Activated CD8-positive, alpha-beta memory T cell treated with anti-CD3 and anti-CD28 coated beads for 1 hour (primary cell): ENCODE results near the gene SLC13A5.
"Not testable (repeated sequence)": the region's sequence is repeated elsewhere in the genome, so short reads cannot be mapped to it uniquely, and the experiment has no call there.

ENCODE experiments used
- DNase-seq, 2 donors: peaks; one replicate each; pipeline ENCODE4 v3.0.0-alpha.2; 2020; ENCODE audit warnings: low read depth in 1 of 2; ENCODE audit errors: extremely low read depth in 1 of 2

SLC13A5 gene

GRCh38 chr17:6666557-6666956 is 46.6 kb downstream of the SLC13A5 start:
- DNase-seq: no peak

GRCh38 chr17:6666077-6666521 is 47.1 kb downstream of the SLC13A5 start:
- DNase-seq: no peak

- not testable (repeated sequence) for DNase-seq
Observed at GRCh38 chr17:6663200-6663599, 50.0 kb downstream of the SLC13A5 start.

GRCh38 chr17:6661464-6661848 is 51.7 kb downstream of the SLC13A5 start:
- no peak for DNase-seq

- no peak for DNase-seq
Observed at GRCh38 chr17:6660805-6661463, 52.2 kb downstream of the SLC13A5 start.

- no peak for DNase-seq
Observed at GRCh38 chr17:6660101-6660500, 53.1 kb downstream of the SLC13A5 start.

GRCh38 chr17:6658411-6658810 is 54.8 kb downstream of the SLC13A5 start:
- not testable (repeated sequence) for DNase-seq

- no peak for DNase-seq
Observed at GRCh38 chr17:6657633-6658287, 55.4 kb downstream of the SLC13A5 start.

GRCh38 chr17:6656797-6657632 is 56.2 kb downstream of the SLC13A5 start:
- peak; percentile 36 for DNase-seq

- not testable (repeated sequence) for DNase-seq
Observed at GRCh38 chr17:6655732-6656361, 57.3 kb downstream of the SLC13A5 start.

GRCh38 chr17:6654841-6655731 is 58.1 kb downstream of the SLC13A5 start:
- DNase-seq: no peak

GRCh38 chr17:6651919-6652452 is 61.2 kb downstream of the SLC13A5 start:
- DNase-seq: no peak

GRCh38 chr17:6651354-6651918 is 61.7 kb downstream of the SLC13A5 start, which contains the start of the genes C17orf100 and MED31:
Gene C17orf100, plus strand, starts transcription at chr17:6651762. Its CDS starts 152 bp downstream, at chr17:6651914.
Gene MED31, minus strand, starts transcription at chr17:6651605. Its CDS starts 77 bp downstream, at chr17:6651528.
- peak; percentile 84 to 91 for DNase-seq

- DNase-seq: no peak
Observed at GRCh38 chr17:6648181-6648580, 65.0 kb downstream of the SLC13A5 start.

- DNase-seq: no peak
Observed at GRCh38 chr17:6643451-6644125, 69.6 kb downstream of the SLC13A5 start.

GRCh38 chr17:6642592-6642991 is 70.6 kb downstream of the SLC13A5 start:
- no peak for DNase-seq

GRCh38 chr17:6641247-6641863 is 71.8 kb downstream of the SLC13A5 start:
- no peak for DNase-seq

GRCh38 chr17:6640536-6641246 is 72.5 kb downstream of the SLC13A5 start, which contains the start of the genes KIAA0753 and TXNDC17:
Gene KIAA0753, minus strand, starts transcription at chr17:6640711. Its CDS starts 5,608 bp downstream, at chr17:6635103.
Gene TXNDC17, plus strand, starts transcription at chr17:6641060. Its CDS starts 23 bp downstream, at chr17:6641083.
- DNase-seq: peak; percentile 60 to 82
